Measurements from ENCODE around the gene CMSS1.
"Not testable (repeated sequence)": the region's sequence is repeated elsewhere in the genome, so short reads cannot be mapped to it uniquely, and the experiment has no call there.

CMSS1 gene

GRCh38 chr3:100209169-100209568, 391.5 kb downstream of the CMSS1 start:
- DNase-seq, result no peak

- no peak for DNase-seq
Observed at GRCh38 chr3:100209948-100210771, 392.5 kb downstream of the CMSS1 start.

GRCh38 chr3:100210772-100211135, 393.1 kb downstream of the CMSS1 start:
- DNase-seq, result no peak

GRCh38 chr3:100213891-100214573, 396.4 kb downstream of the CMSS1 start:
- no peak for DNase-seq

- no peak for DNase-seq
Observed at GRCh38 chr3:100214574-100214964, 396.9 kb downstream of the CMSS1 start.

GRCh38 chr3:100216713-100217112, 399.1 kb downstream of the CMSS1 start:
- DNase-seq, result no peak

GRCh38 chr3:100221159-100221558, 403.5 kb downstream of the CMSS1 start:
- DNase-seq, result no peak

GRCh38 chr3:100225193-100225592, 407.5 kb downstream of the CMSS1 start:
- DNase-seq, result no peak

- DNase-seq, result no peak
Observed at GRCh38 chr3:100225883-100226282, 408.2 kb downstream of the CMSS1 start.

GRCh38 chr3:100226712-100227429, 409.2 kb downstream of the CMSS1 start:
- DNase-seq, result no peak

GRCh38 chr3:100227511-100227921, 409.9 kb downstream of the CMSS1 start:
- no peak for DNase-seq

GRCh38 chr3:100228247-100228646, 410.6 kb downstream of the CMSS1 start:
- DNase-seq, result no peak

GRCh38 chr3:100229188-100229587, 411.5 kb downstream of the CMSS1 start:
- DNase-seq, result not testable (repeated sequence)

GRCh38 chr3:100230710-100231109, 413.0 kb downstream of the CMSS1 start:
- no peak for DNase-seq
